HG03520 (cell line): ENCODE measurements around the gene COL19A1.
A peak's percentile ranks its signal among the peaks of the same experiment; 100 is the strongest.
"Not testable (repeated sequence)": the region's sequence is repeated elsewhere in the genome, so short reads cannot be mapped to it uniquely, and the experiment has no call there.

Experiments
- ATAC-seq: cut with Tn5 transposase; IDR thresholded peaks from one replicate; pipeline ENCODE4 v1.9.1; 2021; ENCODE audit warnings: mild to moderate bottlenecking, moderate library complexity; ENCODE audit not compliant: unreplicated experiment

Gene COL19A1

DNA sequence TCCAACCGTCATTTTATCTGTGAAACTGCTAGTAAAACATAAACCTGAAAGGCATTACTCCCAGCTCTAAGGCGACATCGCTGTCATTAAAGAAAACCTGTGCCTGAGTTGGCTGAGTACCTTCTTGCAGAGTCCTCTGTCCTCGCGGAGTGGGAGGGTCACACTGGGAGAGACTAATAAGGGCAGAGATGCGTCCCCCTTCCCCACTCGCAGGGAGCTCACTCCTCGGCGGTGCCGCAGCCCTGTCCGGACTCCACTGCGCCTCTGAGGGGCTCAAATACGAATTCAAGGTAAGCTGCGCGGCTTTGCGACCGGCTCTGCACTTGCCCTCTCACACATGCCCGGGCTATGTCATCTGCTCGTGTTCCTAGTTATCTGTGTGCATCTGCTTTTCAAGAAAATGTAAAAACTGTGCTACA lies at the start of gene COL19A1:
Gene COL19A1, plus strand, starts transcription at position 206 of the 419 bp plus-strand sequence. CDS start 13,012 bp downstream, outside the sequence.
- peak; percentile 52 for ATAC-seq

- peak; percentile 27 for ATAC-seq
Measured at GRCh38 chr6:69816569-69816968, 49.8 kb upstream of the COL19A1 start.

GRCh38 chr6:69817358-69817757 lies 49.0 kb upstream of the COL19A1 start:
- no peak for ATAC-seq

DNA sequence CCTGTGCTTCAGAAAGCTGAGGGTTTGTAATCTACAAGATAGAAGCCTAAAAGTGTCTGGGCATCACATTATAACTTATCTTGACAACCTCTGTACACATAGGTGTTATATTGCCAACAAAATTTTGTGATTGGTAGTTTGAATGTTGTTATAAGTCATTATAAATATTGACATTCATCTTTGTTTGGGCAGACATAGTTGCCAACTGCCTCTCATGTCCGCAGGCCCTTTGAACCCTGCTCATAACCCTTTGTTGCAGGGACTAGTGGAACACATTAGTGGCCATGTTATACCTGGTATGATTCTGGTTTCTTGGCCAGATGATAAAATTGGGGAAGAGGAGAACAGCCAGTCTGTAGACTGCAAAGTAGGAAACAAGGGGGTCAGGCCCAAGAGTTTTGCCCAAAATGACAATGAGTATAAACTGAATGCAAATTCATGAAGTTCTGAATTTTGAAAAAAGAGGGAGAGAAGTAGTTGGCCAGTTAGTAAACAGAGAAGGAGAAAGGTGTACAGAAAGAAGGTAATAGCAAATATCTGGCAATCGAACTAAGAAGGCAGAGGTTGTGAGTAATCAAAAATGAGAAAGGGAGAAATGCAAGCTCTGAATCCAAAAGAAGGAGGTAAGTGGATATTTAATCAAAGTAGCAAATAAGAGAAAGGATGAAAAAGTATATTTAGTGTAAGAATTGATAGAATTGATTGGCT lies 48.0 kb upstream of the COL19A1 start:
- ATAC-seq: no peak

DNA sequence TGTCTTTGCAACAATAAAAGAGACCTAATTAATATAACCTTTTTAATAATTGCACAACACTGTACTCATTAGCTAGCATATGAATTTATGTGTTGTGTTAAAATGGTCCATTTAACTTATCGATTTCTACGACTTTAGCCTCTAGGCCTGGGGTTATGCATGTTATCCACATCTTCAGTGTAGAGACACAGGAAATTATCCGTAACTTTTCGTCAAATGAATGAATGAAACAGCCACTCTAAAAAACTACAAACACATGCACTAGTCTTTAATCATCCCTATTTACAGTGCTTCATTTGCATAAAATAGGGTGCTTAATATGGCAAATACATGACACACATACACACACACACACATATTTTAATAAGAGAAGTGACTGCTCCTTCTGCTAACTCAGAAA lies 47.2 kb upstream of the COL19A1 start:
- ATAC-seq: no peak

GRCh38 chr6:69820018-69820417 lies 46.3 kb upstream of the COL19A1 start:
- no peak for ATAC-seq

DNA sequence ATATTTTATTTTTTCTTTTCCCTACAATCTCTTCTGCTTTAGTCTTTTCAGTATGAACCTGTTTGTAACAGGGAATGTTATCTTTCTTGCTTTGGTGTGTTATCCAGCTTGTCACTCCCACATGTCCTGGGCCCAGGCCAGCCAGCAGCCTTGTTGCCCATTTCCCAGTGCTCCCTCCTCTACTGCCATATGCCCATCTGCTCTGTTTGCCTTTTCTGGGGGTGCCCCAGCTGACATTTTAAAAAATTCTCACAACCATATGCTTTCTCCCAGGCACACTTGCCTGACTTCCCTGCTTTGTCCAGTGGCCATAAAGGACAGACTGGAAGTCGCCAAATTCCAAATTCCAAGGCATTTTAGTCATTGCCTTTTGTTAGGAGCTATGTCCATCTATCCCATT lies 45.9 kb upstream of the COL19A1 start:
- no peak for ATAC-seq

DNA sequence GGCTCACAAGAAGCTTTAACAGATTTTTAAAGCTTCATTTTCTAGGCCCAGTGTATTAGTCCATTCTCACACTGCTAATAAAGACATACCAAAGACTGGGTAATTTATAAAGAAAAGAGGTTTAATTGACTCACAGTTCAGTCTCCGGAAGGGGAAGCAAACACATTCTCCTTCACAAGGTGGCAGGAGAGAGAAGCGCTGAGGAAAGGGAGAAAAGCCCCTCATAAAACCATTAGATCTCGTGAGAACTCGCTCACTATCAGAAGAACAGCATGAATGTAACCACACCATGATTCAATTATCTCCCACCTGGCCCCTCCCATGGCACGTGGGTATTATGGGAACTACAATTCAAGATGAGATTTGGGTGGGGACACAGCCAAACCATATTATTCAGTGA lies 42.0 kb upstream of the COL19A1 start:
- ATAC-seq: not testable (repeated sequence)

DNA sequence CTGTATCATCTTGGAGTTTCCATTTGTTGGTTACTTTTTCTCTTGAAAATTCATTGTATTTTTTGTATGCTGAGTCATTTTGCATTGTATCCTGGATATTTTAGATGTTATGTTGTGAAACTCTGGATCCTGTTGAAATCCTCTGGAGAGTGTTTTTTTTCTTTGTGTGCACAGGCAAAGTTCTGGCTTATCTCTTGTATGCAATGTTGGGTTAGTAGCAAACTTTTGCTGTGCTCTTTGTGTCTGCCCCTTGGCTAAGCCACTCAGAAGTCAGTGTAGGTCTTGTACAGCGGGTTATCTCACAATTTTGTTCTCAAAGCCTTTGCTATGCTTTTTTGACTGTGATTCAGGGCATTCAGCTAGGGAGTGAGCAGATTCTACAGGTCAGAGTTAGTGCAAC lies 40.5 kb upstream of the COL19A1 start:
- ATAC-seq: no peak

DNA sequence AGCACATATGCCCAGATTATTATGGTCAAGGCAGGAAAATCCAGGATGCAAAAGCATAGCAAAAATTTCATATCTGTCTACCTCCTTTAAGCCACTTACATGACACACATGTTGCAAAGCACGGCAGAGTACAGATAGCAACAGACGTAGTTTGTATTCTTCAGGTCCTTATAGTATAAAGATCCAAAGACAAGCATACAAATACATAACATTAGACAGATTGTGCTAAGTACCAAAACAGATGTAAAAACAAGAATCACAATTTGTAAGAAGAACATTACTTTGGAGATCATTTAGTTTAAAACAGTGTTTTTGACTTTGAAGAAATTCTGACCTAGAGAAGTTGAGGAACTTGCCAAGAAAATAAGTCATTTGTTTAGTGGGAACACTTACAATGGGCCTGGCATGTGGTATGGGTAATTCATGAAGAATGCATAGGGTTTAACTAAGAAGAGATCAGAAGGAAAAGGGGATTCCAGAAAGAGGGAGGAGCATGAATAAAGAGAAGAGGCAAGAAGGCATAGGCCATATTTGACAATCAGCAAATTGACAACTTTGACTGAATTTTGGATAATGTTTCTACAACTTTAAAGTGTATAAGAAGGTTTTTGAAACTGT lies 39.0 kb upstream of the COL19A1 start:
- no peak for ATAC-seq

- ATAC-seq: no peak
Measured at GRCh38 chr6:69832558-69832957, 33.8 kb upstream of the COL19A1 start.

GRCh38 chr6:69835414-69836179 lies 30.8 kb upstream of the COL19A1 start:
- peak; percentile 88 for ATAC-seq

DNA sequence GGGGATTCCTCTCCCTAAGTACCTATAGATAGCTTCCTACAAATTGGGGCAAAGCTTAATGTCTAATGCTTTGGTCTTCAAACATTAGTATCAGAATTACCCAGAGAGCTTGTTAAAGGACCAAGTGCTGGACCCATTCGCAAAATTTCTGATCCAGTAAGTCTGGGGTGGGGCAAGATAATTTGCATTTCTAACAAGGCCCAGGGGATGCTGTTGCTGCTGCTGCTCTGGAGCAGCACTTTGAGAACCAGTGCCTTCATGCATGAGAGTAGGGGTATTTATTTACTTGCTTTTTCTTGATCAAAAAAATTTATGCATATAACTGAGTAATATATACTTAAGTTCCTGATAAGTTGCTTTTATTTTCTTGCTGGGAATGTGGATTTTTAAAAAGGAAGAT lies 24.5 kb upstream of the COL19A1 start:
- ATAC-seq: no peak

DNA sequence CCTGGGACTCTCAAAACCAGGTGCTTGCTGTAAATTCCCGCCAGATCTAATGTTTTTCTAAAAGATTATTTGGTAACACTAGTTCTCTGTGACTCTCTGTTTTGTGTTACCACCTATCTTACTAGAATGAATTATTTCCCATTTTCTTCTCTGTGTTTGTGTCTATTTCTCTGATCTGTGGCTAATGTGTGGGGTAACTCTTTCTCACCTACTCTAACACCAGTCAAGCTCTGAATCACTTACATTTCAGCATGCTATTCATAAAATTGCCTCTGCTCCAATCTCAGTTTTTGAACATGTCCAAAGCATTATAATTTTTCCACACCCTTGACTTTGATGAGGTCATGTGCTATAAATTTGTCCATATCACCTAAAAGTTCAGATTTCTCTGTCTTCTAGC lies 23.2 kb upstream of the COL19A1 start:
- no peak for ATAC-seq

- no peak for ATAC-seq
Measured at GRCh38 chr6:69846312-69846711, 20.0 kb upstream of the COL19A1 start.

DNA sequence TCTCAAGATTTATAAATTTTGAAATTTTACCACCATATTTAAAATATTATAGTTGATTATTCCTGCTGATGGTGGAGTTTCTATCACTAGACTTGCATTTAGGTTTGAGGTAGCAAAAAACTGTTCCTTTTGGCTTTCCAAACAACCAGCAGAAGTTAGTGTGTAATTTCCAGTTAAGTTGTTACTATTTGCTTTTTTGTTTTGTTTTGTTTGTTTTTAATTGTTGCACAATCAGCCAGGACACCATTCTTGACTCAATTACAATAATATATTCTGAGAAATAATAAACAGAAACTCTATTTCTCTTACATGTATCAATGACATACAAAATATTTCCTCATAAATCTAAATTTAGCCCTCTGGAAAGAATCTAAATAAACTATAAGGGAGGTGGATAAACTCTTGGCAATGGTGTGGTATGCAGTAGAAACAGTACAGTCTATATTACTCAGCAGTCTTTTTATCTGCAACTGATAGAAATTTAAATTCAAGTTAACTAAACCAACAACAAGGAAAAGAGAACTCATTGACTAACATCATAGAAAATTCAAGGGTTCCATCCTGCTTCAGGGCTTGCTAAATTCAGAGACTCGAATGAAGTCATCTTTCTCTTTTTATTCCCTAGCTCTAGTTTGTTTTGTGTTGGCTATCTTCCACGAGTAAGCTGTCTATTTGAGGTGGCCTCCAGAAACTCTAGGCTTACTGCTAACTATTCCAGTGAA lies 19.4 kb upstream of the COL19A1 start:
- ATAC-seq: no peak

- ATAC-seq: no peak
Measured at GRCh38 chr6:69847492-69847788, 18.9 kb upstream of the COL19A1 start.

GRCh38 chr6:69848552-69848951 lies 17.8 kb upstream of the COL19A1 start:
- no peak for ATAC-seq

- ATAC-seq: no peak
Measured at GRCh38 chr6:69852706-69853105, 13.7 kb upstream of the COL19A1 start.

- ATAC-seq: no peak
Measured at GRCh38 chr6:69861986-69862385, 4.4 kb upstream of the COL19A1 start.

- ATAC-seq: no peak
Measured at GRCh38 chr6:69863766-69864165, 2.6 kb upstream of the COL19A1 start.
